Rectal smooth muscle tissue (tissue), 1 donor: Measurements from ENCODE around the gene SERPINA7.

Experiments
- H3K27ac ChIP-seq: one replicate; pipeline ENCODE4 v1.7.0; 2013; ENCODE audit warnings: low read depth, low read length, inconsistent platforms
- H3K27me3 ChIP-seq: one replicate; pipeline ENCODE4 v1.7.0; 2013; ENCODE audit warnings: low read length; ENCODE audit not compliant: control insufficient read depth, insufficient read depth
- H3K36me3 ChIP-seq: one replicate; pipeline ENCODE4 v1.7.0; 2013; ENCODE audit warnings: low read length; ENCODE audit not compliant: control insufficient read depth, insufficient read depth
- H3K4me1 ChIP-seq: one replicate; pipeline ENCODE4 v1.7.0; 2013; ENCODE audit warnings: low read length; ENCODE audit not compliant: control insufficient read depth, insufficient read depth
- H3K4me3 ChIP-seq: one replicate; pipeline ENCODE4 v1.7.0; 2013; ENCODE audit warnings: low read length
- H3K9ac ChIP-seq: one replicate; pipeline ENCODE4 v1.7.0; 2013; ENCODE audit warnings: low read length

The SERPINA7 gene, protein sequence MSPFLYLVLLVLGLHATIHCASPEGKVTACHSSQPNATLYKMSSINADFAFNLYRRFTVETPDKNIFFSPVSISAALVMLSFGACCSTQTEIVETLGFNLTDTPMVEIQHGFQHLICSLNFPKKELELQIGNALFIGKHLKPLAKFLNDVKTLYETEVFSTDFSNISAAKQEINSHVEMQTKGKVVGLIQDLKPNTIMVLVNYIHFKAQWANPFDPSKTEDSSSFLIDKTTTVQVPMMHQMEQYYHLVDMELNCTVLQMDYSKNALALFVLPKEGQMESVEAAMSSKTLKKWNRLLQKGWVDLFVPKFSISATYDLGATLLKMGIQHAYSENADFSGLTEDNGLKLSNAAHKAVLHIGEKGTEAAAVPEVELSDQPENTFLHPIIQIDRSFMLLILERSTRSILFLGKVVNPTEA

GRCh38 chrX:106038625-106039024, at the start of gene SERPINA7:
TSS of gene SERPINA7 (minus strand) at chrX:106038727. CDS start at chrX:106037058, 1,669 bp downstream.
- Histone ChIP-seq H3K9ac (no peak within 1 kb of the TSS), H3K4me3 (no peak within 1 kb of the TSS), H3K27ac (no peak within 1 kb of the TSS)

DNA sequence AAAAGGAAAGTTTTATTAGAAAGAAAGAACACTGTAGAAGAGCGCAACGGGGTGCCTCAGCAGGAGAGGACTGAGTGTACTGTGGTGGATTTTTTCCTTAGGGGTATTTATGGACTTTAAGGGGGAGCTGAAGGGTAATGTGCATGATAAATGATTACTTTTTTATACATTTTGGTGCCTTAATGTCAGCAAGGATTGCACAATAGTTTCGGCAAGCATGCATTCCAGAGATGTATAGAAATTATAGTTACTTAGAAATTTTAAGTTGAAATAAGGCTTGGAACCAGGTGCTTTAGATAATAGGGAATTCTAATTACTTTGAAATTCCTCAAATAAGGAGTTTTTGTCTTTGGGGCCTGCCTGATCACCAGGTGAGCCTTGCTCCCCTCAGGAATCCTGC, 30.5 kb upstream of the SERPINA7 start:
- no peaks in the 10 kb centered on the region for H3K27me3 ChIP-seq
- no peak overlapping the region for H3K4me3 ChIP-seq
- no peak overlapping the region for H3K9ac ChIP-seq
- H3K27ac ChIP-seq: no peak overlapping the region
- no peaks in the 10 kb centered on the region for H3K36me3 ChIP-seq
- no peaks in the 10 kb centered on the region for H3K4me1 ChIP-seq

More at GRCh38 chrX:106038625-106039024, at the start of gene SERPINA7:
- no peaks in the 10 kb centered on the region for H3K27me3 ChIP-seq
- no peaks in the 10 kb centered on the region for H3K4me1 ChIP-seq
- no peaks in the 10 kb centered on the region for H3K36me3 ChIP-seq

- H3K9ac ChIP-seq: no peak overlapping the region
- H3K36me3 ChIP-seq: no peaks in the 10 kb centered on the region
- no peak overlapping the region for H3K27ac ChIP-seq
- no peaks in the 10 kb centered on the region for H3K27me3 ChIP-seq
- no peaks in the 10 kb centered on the region for H3K4me1 ChIP-seq
- H3K4me3 ChIP-seq: no peak overlapping the region
Observed at GRCh38 chrX:106050054-106050453, 11.5 kb upstream of the SERPINA7 start.

GRCh38 chrX:106042296-106042695, 3.8 kb upstream of the SERPINA7 start:
- Histone ChIP-seq H3K4me3 (no peak overlapping the region), H3K9ac (no peak overlapping the region), H3K27me3 (no peaks in the 10 kb centered on the region), H3K4me1 (no peaks in the 10 kb centered on the region), H3K36me3 (no peaks in the 10 kb centered on the region), H3K27ac (no peak overlapping the region)

DNA sequence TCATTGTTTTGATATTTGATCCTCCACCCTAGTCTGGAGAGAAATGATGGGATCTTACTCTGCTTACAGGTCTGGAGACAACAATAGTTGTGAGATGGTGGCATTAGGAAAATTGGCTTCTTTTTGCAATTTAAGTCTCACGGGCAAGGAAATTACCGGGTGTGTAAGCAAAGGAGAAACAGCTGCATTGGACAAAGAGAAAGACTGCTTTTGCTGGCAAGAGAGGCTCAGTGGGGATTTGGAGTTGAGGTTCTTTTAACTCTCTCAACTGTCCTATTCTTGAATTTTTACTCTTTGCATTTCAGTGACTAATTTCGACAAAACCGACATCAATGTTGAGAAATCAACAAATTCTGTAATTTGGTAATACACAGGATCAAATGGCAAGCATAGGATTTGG, 2.3 kb upstream of the SERPINA7 start:
- H3K9ac ChIP-seq: no peak overlapping the region
- no peak overlapping the region for H3K4me3 ChIP-seq
- no peaks in the 10 kb centered on the region for H3K27me3 ChIP-seq
- H3K36me3 ChIP-seq: no peaks in the 10 kb centered on the region
- no peak overlapping the region for H3K27ac ChIP-seq
- no peaks in the 10 kb centered on the region for H3K4me1 ChIP-seq

- H3K4me1 ChIP-seq: no peaks in the 10 kb centered on the region
Observed at GRCh38 chrX:106039920-106040319, 1.4 kb upstream of the SERPINA7 start.

GRCh38 chrX:106037835-106038473, 573 bp downstream of the SERPINA7 start:
- no peak overlapping the region for H3K27ac ChIP-seq
- no peaks in the 10 kb centered on the region for H3K36me3 ChIP-seq
- H3K4me3 ChIP-seq: no peak overlapping the region
- no peaks in the 10 kb centered on the region for H3K4me1 ChIP-seq
- no peak overlapping the region for H3K9ac ChIP-seq
- H3K27me3 ChIP-seq: no peaks in the 10 kb centered on the region

More at GRCh38 chrX:106039920-106040319, 1.4 kb upstream of the SERPINA7 start:
- Histone ChIP-seq H3K27ac (no peak overlapping the region), H3K9ac (no peak overlapping the region), H3K27me3 (no peaks in the 10 kb centered on the region), H3K4me3 (no peak overlapping the region), H3K36me3 (no peaks in the 10 kb centered on the region)

GRCh38 chrX:106036716-106037115, 1.8 kb downstream of the SERPINA7 start:
- no peak overlapping the region for H3K9ac ChIP-seq
- no peak overlapping the region for H3K27ac ChIP-seq
- no peak overlapping the region for H3K4me3 ChIP-seq
- no peaks in the 10 kb centered on the region for H3K36me3 ChIP-seq
- H3K4me1 ChIP-seq: no peaks in the 10 kb centered on the region
- H3K27me3 ChIP-seq: no peaks in the 10 kb centered on the region

DNA sequence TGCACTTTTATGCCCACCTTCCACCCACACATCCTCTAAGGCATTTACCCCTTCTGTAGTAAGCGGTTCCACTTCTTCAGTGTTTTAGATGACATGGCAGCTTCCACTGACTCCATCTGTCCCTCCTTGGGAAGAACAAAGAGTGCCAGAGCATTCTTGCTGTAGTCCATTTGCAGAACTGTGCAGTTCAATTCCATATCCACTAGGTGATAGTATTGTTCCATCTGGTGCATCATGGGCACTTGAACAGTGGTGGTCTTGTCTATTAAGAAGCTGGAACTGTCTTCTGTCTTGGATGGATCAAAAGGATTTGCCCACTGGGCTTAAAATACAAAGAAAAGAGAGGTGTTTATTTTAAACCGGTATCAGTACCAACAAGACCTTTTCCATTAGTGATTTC, 3.5 kb downstream of the SERPINA7 start:
- H3K4me3 ChIP-seq: no peak overlapping the region
- H3K27ac ChIP-seq: no peak overlapping the region
- no peaks in the 10 kb centered on the region for H3K27me3 ChIP-seq
- no peaks in the 10 kb centered on the region for H3K4me1 ChIP-seq
- H3K9ac ChIP-seq: no peak overlapping the region
- no peaks in the 10 kb centered on the region for H3K36me3 ChIP-seq

DNA sequence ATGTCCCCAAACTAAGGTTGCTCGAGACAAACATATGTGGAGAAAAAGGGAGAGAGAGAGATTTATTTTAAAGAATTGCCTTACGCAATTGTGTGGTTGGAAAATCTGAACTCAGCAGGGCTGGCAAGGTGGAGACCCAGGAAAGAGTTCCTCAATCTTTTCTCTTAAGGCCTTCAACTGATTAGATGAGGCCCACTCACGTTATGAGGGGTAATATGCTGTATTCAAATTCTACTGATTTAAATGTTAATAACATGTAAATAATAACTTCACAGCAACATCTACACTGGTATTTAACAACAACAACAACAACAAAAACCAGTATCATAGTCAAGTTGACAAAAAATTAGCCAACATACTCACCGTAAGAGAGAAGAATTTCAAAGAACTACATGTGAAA, 14.6 kb downstream of the SERPINA7 start:
- peaks cover 2% of the 10 kb centered on the region for H3K27me3 ChIP-seq

DNA sequence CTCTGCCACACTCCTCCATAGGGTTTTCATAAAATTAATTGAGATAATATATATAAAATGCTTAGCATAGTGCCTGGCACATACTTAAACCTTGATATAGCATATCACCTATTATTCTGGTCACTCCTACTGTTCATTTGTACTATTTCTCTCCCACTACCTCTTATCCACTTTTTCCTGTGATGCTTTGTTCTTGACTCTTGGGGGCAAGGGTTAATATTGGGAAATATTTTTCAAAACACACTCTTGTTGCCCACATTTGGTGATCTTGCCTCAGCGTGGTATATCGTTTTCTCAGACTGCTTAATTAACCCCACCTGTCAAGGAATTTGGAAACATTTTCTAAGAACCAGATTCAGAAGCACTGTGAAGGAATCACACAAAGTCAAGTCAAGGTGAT, 16.3 kb downstream of the SERPINA7 start:
- Histone ChIP-seq H3K4me1 (no peaks in the 10 kb centered on the region), H3K27ac (no peak overlapping the region), H3K36me3 (no peaks in the 10 kb centered on the region), H3K27me3 (peaks cover 2% of the 10 kb centered on the region), H3K9ac (no peak overlapping the region), H3K4me3 (no peak overlapping the region)

More for the DNA sequence above, 14.6 kb downstream of the SERPINA7 start:
- Histone ChIP-seq H3K27ac (no peak overlapping the region), H3K4me1 (no peaks in the 10 kb centered on the region), H3K9ac (no peak overlapping the region), H3K4me3 (no peak overlapping the region), H3K36me3 (no peaks in the 10 kb centered on the region)

DNA sequence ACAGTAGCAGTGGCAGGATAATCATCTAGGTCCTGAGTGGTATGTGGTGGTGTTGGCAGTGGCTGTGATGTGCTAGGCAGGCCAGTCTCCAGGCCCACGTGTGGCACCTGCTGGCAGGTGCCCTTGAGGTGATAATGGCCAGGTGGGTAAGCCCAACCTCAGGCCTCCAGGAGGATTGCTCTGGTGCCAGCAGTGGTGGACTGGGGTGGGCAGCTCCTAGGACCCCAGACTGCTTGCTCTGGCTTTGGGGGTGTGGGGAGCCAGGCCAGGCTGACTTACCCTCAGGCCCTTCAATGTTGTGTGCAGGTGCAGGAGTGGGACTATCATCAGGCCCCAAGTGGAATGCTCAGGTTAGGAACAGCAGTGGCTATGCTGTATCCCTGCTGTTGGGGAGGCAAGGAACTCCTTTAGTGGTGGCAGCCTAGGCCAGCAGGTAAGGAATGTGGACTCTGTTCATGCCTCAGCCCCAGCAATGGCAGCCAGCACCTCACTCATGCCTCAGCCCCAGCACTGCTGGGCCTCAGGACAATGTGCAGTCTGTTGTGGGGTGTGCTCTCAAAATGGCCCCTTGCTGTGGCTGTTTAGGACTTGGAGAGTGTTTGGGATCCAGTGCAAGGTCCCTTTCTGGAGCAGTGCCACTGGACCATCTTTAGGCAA, 24.3 kb downstream of the SERPINA7 start:
- no peak overlapping the region for H3K9ac ChIP-seq
- H3K27ac ChIP-seq: no peak overlapping the region
- H3K36me3 ChIP-seq: no peaks in the 10 kb centered on the region
- no peaks in the 10 kb centered on the region for H3K27me3 ChIP-seq
- H3K4me3 ChIP-seq: no peak overlapping the region
- H3K4me1 ChIP-seq: no peaks in the 10 kb centered on the region
